ENCODE results near the gene RXFP4. TPM values are rescaled to one million over a fixed set of nuclear protein-coding genes. Genes with fewer than 3 reads are reported as not detected.
"Not testable (repeated sequence)": the region's sequence is repeated elsewhere in the genome, so short reads cannot be mapped to it uniquely, and the experiment has no call there.

The RXFP4 gene, protein sequence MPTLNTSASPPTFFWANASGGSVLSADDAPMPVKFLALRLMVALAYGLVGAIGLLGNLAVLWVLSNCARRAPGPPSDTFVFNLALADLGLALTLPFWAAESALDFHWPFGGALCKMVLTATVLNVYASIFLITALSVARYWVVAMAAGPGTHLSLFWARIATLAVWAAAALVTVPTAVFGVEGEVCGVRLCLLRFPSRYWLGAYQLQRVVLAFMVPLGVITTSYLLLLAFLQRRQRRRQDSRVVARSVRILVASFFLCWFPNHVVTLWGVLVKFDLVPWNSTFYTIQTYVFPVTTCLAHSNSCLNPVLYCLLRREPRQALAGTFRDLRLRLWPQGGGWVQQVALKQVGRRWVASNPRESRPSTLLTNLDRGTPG
- total RNA-seq (not detected), polyA plus RNA-seq (1 to 10 TPM in 1 of 2 donors, under 1 TPM in 1; 0.60 to 1.3 TPM), total RNA-seq (not detected)

- intact Hi-C loops (cut with micrococcal nuclease), result no loop called here
- Mint-ChIP-seq H3K9me3 (no peaks in the 10 kb centered on the region), H3K4me3 (peak within 1 kb of the TSS; percentile 6 to 67 (median 39)), H3K27me3 (no peaks in the 10 kb centered on the region), H3K36me3 (peaks cover 0 to 3% (median 0%) of the 10 kb centered on the region in 5 donors), H3K4me1 (peaks cover 40 to 70% (median 56%) of the 10 kb centered on the region in 7 donors), H3K27ac (peak within 1 kb of the TSS; percentile 53 to 95 (median 83))
- ChIA-PET POLR2A (interaction anchor here (0.8 to 4.8 kb wide), 4 partner anchors 17 to 48 kb away, joined by 3 to 46 read pairs (median 4); partner anchors contain the start of gene ARHGEF2), CTCF (interaction anchor here (1.0 to 1.2 kb wide), 2 partner anchors 29 to 49 kb away, joined by 3 to 6 read pairs; no protein-coding TSS in a partner anchor)
- Histone ChIP-seq H3K36me3 (ENCODE audit: control insufficient read depth in 2 of 3, insufficient read depth in 3 of 3, low read length in 3 of 3) (no peaks in the 10 kb centered on the region), H3K27ac (ENCODE audit: low read depth, low read length) (peak within 1 kb of the TSS; percentile 53), H3K9me3 (ENCODE audit: control insufficient read depth in 2 of 3, low read length in 3 of 3) (no peaks in the 10 kb centered on the region), H3K4me1 (ENCODE audit: control insufficient read depth in 2 of 2, insufficient read depth in 2 of 2, low read length in 2 of 2) (peaks cover 25 to 37% of the 10 kb centered on the region in 2 donors), H3K4me3 (ENCODE audit: low read length) (no peak within 1 kb of the TSS), H3K27me3 (ENCODE audit: control insufficient read depth in 2 of 2, insufficient read depth in 2 of 2, low read length in 2 of 2) (no peaks in the 10 kb centered on the region)
- ATAC-seq (no peak), DNase-seq (no peak)
Observed at GRCh38 chr1:155940993-155941844, at the start of gene RXFP4. TSS of gene RXFP4 (plus strand) at chr1:155941638. CDS start at chr1:155941710, 72 bp downstream.

DNA sequence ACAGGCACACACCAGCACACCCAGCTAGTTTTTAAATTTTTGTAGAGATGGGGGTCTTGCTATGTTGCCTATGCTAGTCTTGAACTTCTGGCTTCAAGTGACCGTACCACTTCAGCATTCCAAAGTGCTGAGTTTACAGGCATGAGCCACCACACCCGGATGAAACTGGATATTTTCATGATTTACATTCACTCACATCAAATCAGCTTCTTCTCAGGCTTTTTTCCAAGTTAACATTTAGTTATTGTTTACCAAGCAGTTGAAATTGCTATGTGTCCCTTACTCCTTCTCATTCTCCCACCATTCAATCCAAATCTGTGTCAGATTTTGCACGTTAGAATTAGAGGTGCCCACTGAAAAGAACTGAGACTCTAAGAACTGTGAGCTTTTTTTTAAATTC is 48.6 kb upstream of the RXFP4 start:
- ChIA-PET POLR2A (interaction anchor here (1.5 kb wide), 1 partner anchor 34 kb away, joined by 3 read pairs; no protein-coding TSS in a partner anchor), CTCF (no interaction called here)
- H3K4me3 Mint-ChIP-seq, result peak overlapping the region in 3 of 10 donors; percentile 11 to 59 (median 45)
- Histone ChIP-seq H3K27ac (ENCODE audit: low read depth, low read length) (peak overlapping the region; percentile 56), H3K27me3 (ENCODE audit: control insufficient read depth in 2 of 2, insufficient read depth in 2 of 2, low read length in 2 of 2) (no peaks in the 10 kb centered on the region), H3K4me1 (ENCODE audit: control insufficient read depth in 2 of 2, insufficient read depth in 2 of 2, low read length in 2 of 2) (peaks cover 4 to 13% of the 10 kb centered on the region in 2 donors), H3K4me3 (ENCODE audit: low read length) (no peak overlapping the region), H3K36me3 (ENCODE audit: control insufficient read depth in 2 of 3, insufficient read depth in 3 of 3, low read length in 3 of 3) (peaks cover 0 to 10% (median 0%) of the 10 kb centered on the region in 3 experiments), H3K9me3 (ENCODE audit: control insufficient read depth in 2 of 3, low read length in 3 of 3) (no peaks in the 10 kb centered on the region)
- DNase-seq, result no peak
- no peak for ATAC-seq
- H3K27me3 Mint-ChIP-seq, result no peaks in the 10 kb centered on the region
- H3K4me1 Mint-ChIP-seq, result peaks cover 9 to 17% (median 16%) of the 10 kb centered on the region in 7 donors
- intact Hi-C loops (cut with micrococcal nuclease), result loop anchor here (1.0 kb wide), 2 partner anchors 19 to 35 kb away; partner anchors contain the start of genes GON4L (in 1 of the 2) and RIT1 (in 1 of the 2)
- H3K27ac Mint-ChIP-seq, result peak overlapping the region; percentile 72 to 91 (median 85)
- no peaks in the 10 kb centered on the region for H3K9me3 Mint-ChIP-seq
- H3K36me3 Mint-ChIP-seq, result peaks cover 0 to 8% (median 5%) of the 10 kb centered on the region in 5 donors

- Histone ChIP-seq H3K4me1 (ENCODE audit: control insufficient read depth in 2 of 2, insufficient read depth in 2 of 2, low read length in 2 of 2) (peaks cover 4 to 13% of the 10 kb centered on the region in 2 donors), H3K9me3 (ENCODE audit: control insufficient read depth in 2 of 3, low read length in 3 of 3) (no peaks in the 10 kb centered on the region), H3K27ac (ENCODE audit: low read depth, low read length) (peak overlapping the region; percentile 56), H3K36me3 (ENCODE audit: control insufficient read depth in 2 of 3, insufficient read depth in 3 of 3, low read length in 3 of 3) (peaks cover 0 to 13% (median 1%) of the 10 kb centered on the region in 3 experiments), H3K4me3 (ENCODE audit: low read length) (no peak overlapping the region), H3K27me3 (ENCODE audit: control insufficient read depth in 2 of 2, insufficient read depth in 2 of 2, low read length in 2 of 2) (no peaks in the 10 kb centered on the region)
- POLR2A ChIA-PET, result interaction anchor here (0.6 to 1.5 kb wide), 8 partner anchors 9 to 657 kb away, joined by 3 to 6 read pairs (median 3); partner anchors contain the start of genes GON4L, KHDC4, PMF1 and SYT11
- H3K36me3 Mint-ChIP-seq, result peaks cover 0 to 10% (median 7%) of the 10 kb centered on the region in 5 donors
- peaks cover 9 to 19% (median 16%) of the 10 kb centered on the region in 7 donors for H3K4me1 Mint-ChIP-seq
- peak overlapping the region; percentile 72 to 91 (median 85) for H3K27ac Mint-ChIP-seq
- DNase-seq, result peak in 7 of 9 donors; percentile 38 to 61 (median 46)
- no peaks in the 10 kb centered on the region for H3K27me3 Mint-ChIP-seq
- CTCF ChIA-PET, result no interaction called here
- peak overlapping the region in 7 of 10 donors; percentile 11 to 59 (median 29) for H3K4me3 Mint-ChIP-seq
- intact Hi-C loops (cut with micrococcal nuclease), result loop anchor here (1.0 kb wide), 2 partner anchors 18 to 36 kb away; partner anchors contain the start of genes GON4L (in 1 of the 2) and RIT1 (in 1 of the 2)
- ATAC-seq, result peak; percentile 88
- H3K9me3 Mint-ChIP-seq, result no peaks in the 10 kb centered on the region
Observed at GRCh38 chr1:155893389-155894142, 47.9 kb upstream of the RXFP4 start.

DNA sequence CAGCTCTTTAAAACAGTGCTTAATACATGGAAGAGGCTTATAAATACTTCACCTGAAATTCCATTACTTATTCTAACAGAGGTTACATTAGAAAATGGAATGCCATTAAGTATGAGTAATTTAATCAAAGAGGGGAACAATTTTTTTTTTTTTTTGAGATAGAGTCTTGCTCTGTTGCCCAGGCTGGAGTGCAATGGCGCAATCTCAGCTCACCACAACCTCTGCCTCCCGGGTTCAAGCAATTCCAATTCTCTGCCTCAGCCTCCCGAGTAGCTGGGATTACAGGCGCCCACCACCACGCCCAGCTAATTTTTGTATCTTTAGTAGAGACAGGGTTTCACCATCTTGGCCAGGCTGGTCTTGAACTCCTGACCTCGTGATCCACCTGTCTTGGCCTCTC is 45.8 kb upstream of the RXFP4 start:
- H3K4me3 Mint-ChIP-seq; H3K27me3 ChIP-seq (ENCODE audit: control insufficient read depth in 2 of 2, insufficient read depth in 2 of 2, low read length in 2 of 2); H3K27me3 Mint-ChIP-seq; H3K9me3 ChIP-seq (ENCODE audit: control insufficient read depth in 2 of 3, low read length in 3 of 3); H3K27ac ChIP-seq (ENCODE audit: low read depth, low read length); CTCF ChIA-PET; H3K4me3 ChIP-seq (ENCODE audit: low read length); H3K9me3 Mint-ChIP-seq; ATAC-seq; DNase-seq; intact Hi-C loops (cut with micrococcal nuclease): not testable (repeated sequence)
- H3K36me3 Mint-ChIP-seq, result peaks cover 5 to 26% (median 19%) of the 10 kb centered on the region in 5 donors
- peaks cover 9 to 22% (median 20%) of the 10 kb centered on the region in 7 donors for H3K4me1 Mint-ChIP-seq
- Histone ChIP-seq H3K4me1 (ENCODE audit: control insufficient read depth in 2 of 2, insufficient read depth in 2 of 2, low read length in 2 of 2) (peaks cover 4 to 13% of the 10 kb centered on the region in 2 donors), H3K36me3 (ENCODE audit: control insufficient read depth in 2 of 3, insufficient read depth in 3 of 3, low read length in 3 of 3) (peaks cover 9 to 34% (median 14%) of the 10 kb centered on the region in 3 experiments)
- H3K27ac Mint-ChIP-seq, result peak overlapping the region in 2 of 9 donors; percentile 37 to 51
- POLR2A ChIA-PET, result interaction anchor here (0.7 to 1.2 kb wide), 3 partner anchors 17 to 94 kb away, joined by 3 to 4 read pairs (median 4); partner anchors contain the start of gene KHDC4

DNA sequence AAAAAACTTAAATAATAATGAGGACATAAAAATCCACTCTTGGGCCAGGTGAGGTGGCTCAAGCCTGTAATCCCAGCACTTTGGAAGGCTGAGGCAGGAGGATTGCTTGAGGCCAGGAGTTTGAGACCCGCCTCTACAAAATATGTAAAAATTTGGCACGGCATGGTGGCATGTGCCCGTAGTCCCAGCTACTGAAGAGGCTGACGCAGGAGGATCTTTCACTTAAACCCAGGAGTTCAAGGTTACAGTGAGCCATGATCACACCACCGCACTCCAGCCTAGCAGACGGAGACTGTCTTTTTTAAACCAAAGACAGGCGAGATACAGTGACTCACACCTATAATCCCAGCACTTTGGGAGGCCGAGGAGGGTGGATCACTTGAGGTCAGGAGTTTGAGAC is 45.0 kb upstream of the RXFP4 start:
- H3K36me3 ChIP-seq (ENCODE audit: control insufficient read depth in 2 of 3, insufficient read depth in 3 of 3, low read length in 3 of 3), result peaks cover 14 to 43% (median 16%) of the 10 kb centered on the region in 3 experiments
- H3K9me3 ChIP-seq (ENCODE audit: control insufficient read depth in 2 of 3, low read length in 3 of 3); intact Hi-C loops (cut with micrococcal nuclease); H3K4me3 Mint-ChIP-seq; H3K27ac ChIP-seq (ENCODE audit: low read depth, low read length); H3K4me3 ChIP-seq (ENCODE audit: low read length); H3K9me3 Mint-ChIP-seq; CTCF ChIA-PET; H3K27me3 ChIP-seq (ENCODE audit: control insufficient read depth in 2 of 2, insufficient read depth in 2 of 2, low read length in 2 of 2); DNase-seq; ATAC-seq; H3K27me3 Mint-ChIP-seq: not testable (repeated sequence)
- H3K4me1 ChIP-seq (ENCODE audit: control insufficient read depth in 2 of 2, insufficient read depth in 2 of 2, low read length in 2 of 2), result peaks cover 4 to 13% of the 10 kb centered on the region in 2 donors
- Mint-ChIP-seq H3K36me3 (peaks cover 5 to 26% (median 19%) of the 10 kb centered on the region in 5 donors), H3K27ac (peak overlapping the region in 2 of 9 donors; percentile 39 to 41), H3K4me1 (peaks cover 9 to 22% (median 20%) of the 10 kb centered on the region in 7 donors)
- POLR2A ChIA-PET, result interaction anchor here (0.7 kb wide), 1 partner anchor 392 kb away, joined by 3 read pairs; no protein-coding TSS in a partner anchor
